A673 (cell line): Measurements from ENCODE around the gene TBXAS1. TPM values are rescaled to one million over a fixed set of nuclear protein-coding genes. Genes with fewer than 3 reads are reported as not detected.

Experiments used
- BruUV-seq: library from RNA; stranded (reverse); fragments of 400-500 nt; replicated peaks from 2 replicates; lab custom pipeline; 2021; lab: Mats Ljungman, UMichigan
- CTCF ChIA-PET: fragments of 300-600 bp; sonication (Branson Sonifier 250); formaldehyde crosslinking; loops from one replicate; lab custom pipeline; 2022; ENCODE audit warnings: antibody characterized with exemption; lab: Charles Lee
- POLR2A ChIA-PET: fragments of 300-600 bp; sonication (Branson Sonifier 250); formaldehyde crosslinking; loops from one replicate; lab custom pipeline; 2022; ENCODE audit warnings: antibody characterized with exemption; ENCODE audit not compliant: low non-redundant PET; lab: Charles Lee
- DNase-seq: peaks from one replicate; pipeline ENCODE4 v3.0.0-alpha.2; 2015; ENCODE audit warnings: low spot score
- H3K27ac ChIP-seq: fragments of 200-600 bp; sonication (generic); 2 replicates; pipeline ENCODE4 v1.5.1; 2016; ENCODE audit warnings: mixed run types, low read depth, mild to moderate bottlenecking, mixed read lengths, antibody characterized with exemption, low read length; ENCODE audit not compliant: poor library complexity, severe bottlenecking
- H3K27me3 ChIP-seq: fragments of 200-600 bp; sonication (generic); replicated peaks from 2 replicates; pipeline ENCODE4 v1.6.1; 2017; ENCODE audit warnings: mixed run types, low read depth, mild to moderate bottlenecking, mixed read lengths, antibody characterized with exemption, low read length; ENCODE audit not compliant: insufficient read depth, poor library complexity
- H3K36me3 ChIP-seq: fragments of 200-600 bp; sonication (generic); 2 replicates; pipeline ENCODE4 v1.6.1; 2016; ENCODE audit warnings: mixed run types, mild to moderate bottlenecking, mixed read lengths, antibody characterized with exemption, low read length; ENCODE audit not compliant: insufficient read depth, poor library complexity, severe bottlenecking
- H3K4me1 ChIP-seq: fragments of 200-600 bp; sonication (generic); 2 replicates; pipeline ENCODE4 v1.6.1; 2017; ENCODE audit warnings: mixed run types, mild to moderate bottlenecking, mixed read lengths, antibody characterized with exemption, low read length; ENCODE audit not compliant: insufficient read depth, poor library complexity, severe bottlenecking
- H3K4me3 ChIP-seq: fragments of 200-600 bp; sonication (generic); 2 replicates; pipeline ENCODE4 v1.5.1; 2016; ENCODE audit warnings: low read depth, mixed run types, mild to moderate bottlenecking, mixed read lengths, low read length; ENCODE audit not compliant: poor library complexity, severe bottlenecking
- H3K9me3 ChIP-seq: fragments of 200-600 bp; sonication (generic); 2 replicates; pipeline ENCODE4 v1.6.1; 2016; ENCODE audit warnings: mixed run types, low read depth, mild to moderate bottlenecking, mixed read lengths, antibody characterized with exemption, low read length; ENCODE audit not compliant: poor library complexity, severe bottlenecking
- EZH2 ChIP-seq: fragments of 200-600 bp; sonication (generic); IDR thresholded peaks from 2 replicates; pipeline ENCODE4 v1.6.1; 2017; ENCODE audit warnings: borderline replicate concordance, low read depth, mild to moderate bottlenecking, mixed read lengths, antibody characterized with exemption, low read length; ENCODE audit not compliant: poor library complexity, severe bottlenecking
- intact Hi-C: fragments of 100-400 bp; cut with micrococcal nuclease; formaldehyde crosslinking; loops from one replicate; pipeline ENCODE4 v1.10.0; 2022; ENCODE audit not compliant: unreplicated experiment
- total RNA-seq: library from RNA; stranded (reverse); gene quantifications from 2 replicates; pipeline ENCODE4 v1.2.3, GENCODE V29; 2021
- TF ChIP-seq, protein P1 (sequence below): fragments of 300-800, 200-600 bp; sonication (generic); conservative IDR thresholded peaks from 2 replicates; pipeline ENCODE4 v1.5.1; 2017; ENCODE audit warnings: low read depth, mild to moderate bottlenecking, antibody characterized with exemption, low read length, moderate library complexity, mixed read lengths

The TBXAS1 gene
- total RNA-seq, 1 experiment from 2014 or later = 2.5 TPM

DNA sequence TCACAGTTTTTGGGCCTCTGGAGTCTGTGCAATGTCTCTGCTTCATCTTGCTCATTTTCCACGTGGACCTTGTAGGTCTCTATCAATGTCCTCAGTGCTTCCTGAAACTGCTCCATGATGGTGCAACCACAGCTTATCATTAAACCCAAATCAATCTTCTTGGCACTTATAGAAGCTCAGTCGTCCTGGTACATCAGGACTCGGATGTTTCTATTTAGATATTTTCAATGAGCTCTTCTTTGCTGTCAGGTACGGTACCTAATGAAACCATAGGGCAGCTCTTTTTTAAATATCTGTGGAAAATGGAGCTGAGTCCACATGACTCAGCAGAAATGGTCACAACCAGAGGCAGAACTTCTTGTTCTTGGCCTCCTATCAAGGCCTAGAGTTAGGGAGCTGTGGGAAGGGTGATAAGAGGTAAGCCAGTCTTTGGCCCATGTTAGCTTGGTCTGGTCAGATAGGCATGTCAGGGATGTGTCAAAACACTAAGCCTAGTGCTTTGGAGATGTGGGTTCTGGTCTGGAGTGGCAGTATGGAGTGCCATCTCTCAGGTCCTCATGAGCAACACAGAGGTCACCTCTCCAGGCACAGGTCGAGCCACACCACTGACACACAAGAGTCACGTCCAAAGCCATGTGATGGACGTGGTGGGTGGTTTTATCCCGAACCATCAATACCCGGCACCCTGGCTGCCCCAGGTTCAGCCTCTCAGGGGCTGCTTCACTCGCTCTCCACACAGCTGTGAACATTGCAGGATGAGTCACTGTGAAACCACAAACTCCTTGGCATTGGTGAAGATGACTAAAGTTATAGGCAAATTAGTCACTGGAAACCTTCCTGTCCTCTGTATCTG lies 87.0 kb downstream of the TBXAS1 start:
- H3K4me1 ChIP-seq = no peaks in the 10 kb centered on the region
- CTCF ChIA-PET = no interaction called here
- no peaks in the 10 kb centered on the region for H3K9me3 ChIP-seq
- DNase-seq = peak; percentile 71
- intact Hi-C loops = no loop called here
- no peak overlapping the region for H3K27ac ChIP-seq
- POLR2A ChIA-PET = no interaction called here
- no peak overlapping the region for H3K4me3 ChIP-seq
- no TSS peak for BruUV-seq
- H3K27me3 ChIP-seq = no peaks in the 10 kb centered on the region
- no peaks in the 10 kb centered on the region for H3K36me3 ChIP-seq
- no peak for TF ChIP-seq EZH2
- TF ChIP-seq, protein P1, sequence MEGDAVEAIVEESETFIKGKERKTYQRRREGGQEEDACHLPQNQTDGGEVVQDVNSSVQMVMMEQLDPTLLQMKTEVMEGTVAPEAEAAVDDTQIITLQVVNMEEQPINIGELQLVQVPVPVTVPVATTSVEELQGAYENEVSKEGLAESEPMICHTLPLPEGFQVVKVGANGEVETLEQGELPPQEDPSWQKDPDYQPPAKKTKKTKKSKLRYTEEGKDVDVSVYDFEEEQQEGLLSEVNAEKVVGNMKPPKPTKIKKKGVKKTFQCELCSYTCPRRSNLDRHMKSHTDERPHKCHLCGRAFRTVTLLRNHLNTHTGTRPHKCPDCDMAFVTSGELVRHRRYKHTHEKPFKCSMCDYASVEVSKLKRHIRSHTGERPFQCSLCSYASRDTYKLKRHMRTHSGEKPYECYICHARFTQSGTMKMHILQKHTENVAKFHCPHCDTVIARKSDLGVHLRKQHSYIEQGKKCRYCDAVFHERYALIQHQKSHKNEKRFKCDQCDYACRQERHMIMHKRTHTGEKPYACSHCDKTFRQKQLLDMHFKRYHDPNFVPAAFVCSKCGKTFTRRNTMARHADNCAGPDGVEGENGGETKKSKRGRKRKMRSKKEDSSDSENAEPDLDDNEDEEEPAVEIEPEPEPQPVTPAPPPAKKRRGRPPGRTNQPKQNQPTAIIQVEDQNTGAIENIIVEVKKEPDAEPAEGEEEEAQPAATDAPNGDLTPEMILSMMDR = no peak

DNA sequence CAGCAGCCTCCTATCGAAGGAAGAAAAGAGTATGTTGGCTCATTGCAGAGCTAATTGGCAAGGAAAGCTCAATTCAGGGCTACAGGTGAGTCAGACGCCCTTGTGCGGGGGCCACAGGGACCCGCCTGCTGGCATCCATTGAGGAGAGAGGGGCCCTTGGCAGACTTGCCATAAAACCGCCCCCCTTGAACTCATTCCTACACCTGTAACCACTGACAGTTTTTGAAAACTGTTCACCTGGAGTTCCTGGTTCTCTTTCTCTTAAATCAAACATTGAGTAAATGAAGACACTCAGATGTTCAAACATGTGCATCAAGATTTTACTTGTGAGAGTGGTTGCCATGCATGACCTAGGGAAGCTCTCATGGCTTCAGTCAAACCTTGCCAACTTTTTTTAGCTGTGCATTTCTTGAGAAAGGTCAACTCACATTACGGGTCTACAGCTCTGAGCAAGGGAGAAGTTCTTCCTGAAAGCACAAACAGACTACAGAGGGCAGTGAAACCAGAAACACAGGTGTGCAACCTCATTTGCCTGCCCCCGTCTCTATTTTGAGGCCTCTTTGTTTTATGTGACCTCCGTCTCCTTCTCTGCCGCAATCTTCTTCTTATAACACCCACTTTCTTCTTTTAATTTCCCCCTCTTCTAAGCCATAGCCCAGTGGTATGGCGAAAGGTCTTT lies 87.8 kb downstream of the TBXAS1 start:
- no TSS peak for BruUV-seq
- no peaks in the 10 kb centered on the region for H3K27me3 ChIP-seq
- ChIA-PET POLR2A (no interaction called here), CTCF (no interaction called here)
- no peak for DNase-seq
- H3K4me3 ChIP-seq = no peak overlapping the region
- H3K4me1 ChIP-seq = no peaks in the 10 kb centered on the region
- TF ChIP-seq EZH2 = no peak
- TF ChIP-seq, protein P1 = no peak
- no peaks in the 10 kb centered on the region for H3K9me3 ChIP-seq
- no peaks in the 10 kb centered on the region for H3K36me3 ChIP-seq
- H3K27ac ChIP-seq = no peak overlapping the region
- intact Hi-C loops = no loop called here

DNA sequence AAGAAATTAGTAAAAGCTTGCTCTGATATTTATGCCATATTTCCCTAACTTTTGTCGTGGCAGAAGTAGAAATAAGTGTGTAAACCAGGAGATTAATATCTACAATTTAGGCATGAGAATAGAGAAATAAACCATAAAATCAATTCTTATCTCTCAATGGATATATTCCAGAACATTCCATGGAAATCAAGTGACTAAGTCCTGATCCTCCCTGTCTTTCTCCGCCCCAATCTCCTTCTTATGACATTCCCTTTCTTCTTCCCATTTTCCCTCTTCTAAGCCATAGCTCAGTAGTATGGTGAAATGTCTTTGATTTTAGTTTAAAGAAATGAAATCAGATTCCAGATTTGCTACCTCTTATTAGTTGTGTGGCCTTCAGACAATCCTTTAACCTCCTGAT lies 88.8 kb downstream of the TBXAS1 start:
- TF ChIP-seq EZH2 = no peak
- TF ChIP-seq, protein P1 = no peak
- CTCF ChIA-PET = no interaction called here
- DNase-seq = no peak
- BruUV-seq = no TSS peak
- Histone ChIP-seq H3K4me1 (no peaks in the 10 kb centered on the region), H3K9me3 (no peaks in the 10 kb centered on the region), H3K27me3 (no peaks in the 10 kb centered on the region), H3K4me3 (no peak overlapping the region), H3K36me3 (no peaks in the 10 kb centered on the region), H3K27ac (no peak overlapping the region)
- intact Hi-C loops = no loop called here
- POLR2A ChIA-PET = no interaction called here
